ENCODE measurements around the gene RUNX1. TPM values are rescaled to one million over a fixed set of nuclear protein-coding genes. Genes with fewer than 3 reads are reported as not detected.

The RUNX1 gene
- polyA plus RNA-seq, 1 of the 3 experiments (the other 2 are of a cell fraction): 17.1 TPM

DNA sequence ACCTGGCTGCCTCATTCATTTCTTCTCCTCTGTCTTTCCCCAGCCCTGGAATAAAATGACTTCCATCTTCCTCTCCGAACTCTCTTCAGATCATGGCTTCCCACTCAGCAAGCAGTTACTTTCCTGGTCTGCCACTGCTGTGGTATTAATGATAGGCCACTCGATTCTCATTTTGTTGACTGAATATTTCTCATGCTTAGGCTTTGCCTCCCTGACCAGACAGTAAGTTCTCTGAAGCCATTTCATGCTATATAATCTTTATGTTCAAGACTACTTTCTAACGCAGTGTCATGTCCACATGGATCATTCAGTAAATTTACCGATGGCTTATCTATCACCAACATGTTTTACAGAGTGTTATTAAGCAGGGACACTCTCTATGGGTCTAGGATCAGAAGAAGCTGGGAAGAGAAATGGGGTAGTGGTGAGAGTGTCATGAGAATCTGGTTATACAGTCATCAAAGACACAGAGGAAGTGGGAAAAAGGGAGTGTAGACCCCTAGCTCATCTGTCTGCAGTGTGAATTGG is 20.6 kb downstream of the RUNX1 start:
- no peaks in the 10 kb centered on the region for H3K4me1 ChIP-seq (ENCODE audit: control insufficient read depth in 1 of 2, insufficient read depth in 2 of 2, low read depth in 1 of 2, low read length in 1 of 2)
- H3K4me2 ChIP-seq: no peak overlapping the region
- H3K9ac ChIP-seq: no peak overlapping the region
- POLR2A ChIA-PET: no interaction called here
- no peaks in the 10 kb centered on the region for H3K27me3 ChIP-seq (ENCODE audit: insufficient read depth)
- no peak overlapping the region for H2AFZ ChIP-seq (ENCODE audit: low read depth)
- DNase-seq: no peak
- H3K4me3 ChIP-seq (ENCODE audit: low read depth in 2 of 2, low read length in 1 of 2): no peak overlapping the region
- no peaks in the 10 kb centered on the region for H3K9me3 ChIP-seq
- CTCF ChIA-PET: no interaction called here
- no peaks in the 10 kb centered on the region for H3F3A ChIP-seq (replicated peaks; ENCODE audit: insufficient read depth)
- TF ChIP-seq, protein P1, sequence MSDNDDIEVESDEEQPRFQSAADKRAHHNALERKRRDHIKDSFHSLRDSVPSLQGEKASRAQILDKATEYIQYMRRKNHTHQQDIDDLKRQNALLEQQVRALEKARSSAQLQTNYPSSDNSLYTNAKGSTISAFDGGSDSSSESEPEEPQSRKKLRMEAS (IDR thresholded peaks at IDR 0.05; ENCODE audit: low read depth): no peak
- TF ChIP-seq FOXJ3 (CRISPR knock-in tag; IDR thresholded peaks at IDR 0.05): no peak
- TF ChIP-seq TAF1 (IDR thresholded peaks at IDR 0.05; ENCODE audit: borderline replicate concordance, low read depth, low read length): no peak
- no peak for TF ChIP-seq RXRA (IDR thresholded peaks at IDR 0.05; ENCODE audit: borderline replicate concordance, low read depth)
- TF ChIP-seq, protein P2, sequence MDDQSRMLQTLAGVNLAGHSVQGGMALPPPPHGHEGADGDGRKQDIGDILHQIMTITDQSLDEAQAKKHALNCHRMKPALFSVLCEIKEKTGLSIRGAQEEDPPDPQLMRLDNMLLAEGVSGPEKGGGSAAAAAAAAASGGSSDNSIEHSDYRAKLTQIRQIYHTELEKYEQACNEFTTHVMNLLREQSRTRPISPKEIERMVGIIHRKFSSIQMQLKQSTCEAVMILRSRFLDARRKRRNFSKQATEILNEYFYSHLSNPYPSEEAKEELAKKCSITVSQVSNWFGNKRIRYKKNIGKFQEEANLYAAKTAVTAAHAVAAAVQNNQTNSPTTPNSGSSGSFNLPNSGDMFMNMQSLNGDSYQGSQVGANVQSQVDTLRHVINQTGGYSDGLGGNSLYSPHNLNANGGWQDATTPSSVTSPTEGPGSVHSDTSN (IDR thresholded peaks at IDR 0.05): no peak
- TF ChIP-seq, protein P3, sequence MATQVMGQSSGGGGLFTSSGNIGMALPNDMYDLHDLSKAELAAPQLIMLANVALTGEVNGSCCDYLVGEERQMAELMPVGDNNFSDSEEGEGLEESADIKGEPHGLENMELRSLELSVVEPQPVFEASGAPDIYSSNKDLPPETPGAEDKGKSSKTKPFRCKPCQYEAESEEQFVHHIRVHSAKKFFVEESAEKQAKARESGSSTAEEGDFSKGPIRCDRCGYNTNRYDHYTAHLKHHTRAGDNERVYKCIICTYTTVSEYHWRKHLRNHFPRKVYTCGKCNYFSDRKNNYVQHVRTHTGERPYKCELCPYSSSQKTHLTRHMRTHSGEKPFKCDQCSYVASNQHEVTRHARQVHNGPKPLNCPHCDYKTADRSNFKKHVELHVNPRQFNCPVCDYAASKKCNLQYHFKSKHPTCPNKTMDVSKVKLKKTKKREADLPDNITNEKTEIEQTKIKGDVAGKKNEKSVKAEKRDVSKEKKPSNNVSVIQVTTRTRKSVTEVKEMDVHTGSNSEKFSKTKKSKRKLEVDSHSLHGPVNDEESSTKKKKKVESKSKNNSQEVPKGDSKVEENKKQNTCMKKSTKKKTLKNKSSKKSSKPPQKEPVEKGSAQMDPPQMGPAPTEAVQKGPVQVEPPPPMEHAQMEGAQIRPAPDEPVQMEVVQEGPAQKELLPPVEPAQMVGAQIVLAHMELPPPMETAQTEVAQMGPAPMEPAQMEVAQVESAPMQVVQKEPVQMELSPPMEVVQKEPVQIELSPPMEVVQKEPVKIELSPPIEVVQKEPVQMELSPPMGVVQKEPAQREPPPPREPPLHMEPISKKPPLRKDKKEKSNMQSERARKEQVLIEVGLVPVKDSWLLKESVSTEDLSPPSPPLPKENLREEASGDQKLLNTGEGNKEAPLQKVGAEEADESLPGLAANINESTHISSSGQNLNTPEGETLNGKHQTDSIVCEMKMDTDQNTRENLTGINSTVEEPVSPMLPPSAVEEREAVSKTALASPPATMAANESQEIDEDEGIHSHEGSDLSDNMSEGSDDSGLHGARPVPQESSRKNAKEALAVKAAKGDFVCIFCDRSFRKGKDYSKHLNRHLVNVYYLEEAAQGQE (IDR thresholded peaks at IDR 0.05; ENCODE audit: low read depth, low read length): no peak
- TF ChIP-seq FOXM1 (IDR thresholded peaks at IDR 0.05; ENCODE audit: low read depth): no peak
- no peak for TF ChIP-seq SIN3A (IDR thresholded peaks at IDR 0.05; ENCODE audit: borderline replicate concordance, low read depth, low read length)
- TF ChIP-seq JUND (IDR thresholded peaks at IDR 0.05): no peak
- no peak for TF ChIP-seq NRF1 (IDR thresholded peaks at IDR 0.05; ENCODE audit: low read depth, low read length)
- TF ChIP-seq, protein P4, sequence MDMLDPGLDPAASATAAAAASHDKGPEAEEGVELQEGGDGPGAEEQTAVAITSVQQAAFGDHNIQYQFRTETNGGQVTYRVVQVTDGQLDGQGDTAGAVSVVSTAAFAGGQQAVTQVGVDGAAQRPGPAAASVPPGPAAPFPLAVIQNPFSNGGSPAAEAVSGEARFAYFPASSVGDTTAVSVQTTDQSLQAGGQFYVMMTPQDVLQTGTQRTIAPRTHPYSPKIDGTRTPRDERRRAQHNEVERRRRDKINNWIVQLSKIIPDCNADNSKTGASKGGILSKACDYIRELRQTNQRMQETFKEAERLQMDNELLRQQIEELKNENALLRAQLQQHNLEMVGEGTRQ (IDR thresholded peaks at IDR 0.05; ENCODE audit: borderline replicate concordance, low read depth, low read length): no peak
- TF ChIP-seq POLR2AphosphoS5 (IDR thresholded peaks at IDR 0.05; ENCODE audit: low read depth, low read length): no peak
- TF ChIP-seq GABPA (IDR thresholded peaks at IDR 0.05; ENCODE audit: low read depth): no peak
- no peaks in the 10 kb centered on the region for H3K79me2 ChIP-seq (ENCODE audit: insufficient read depth)
- H4K20me1 ChIP-seq (ENCODE audit: insufficient read depth): no peaks in the 10 kb centered on the region
- H3K27ac ChIP-seq (ENCODE audit: low read depth in 2 of 2, low read length in 1 of 2): no peak overlapping the region
- H3K36me3 ChIP-seq (replicated peaks in 1 of 2; ENCODE audit: control insufficient read depth in 1 of 2, insufficient read depth in 2 of 2, low read length in 1 of 2): no peaks in the 10 kb centered on the region
- 96% methylated on average over 4 of the region's 4 CpGs for WGBS (ENCODE audit: low lambda C conversion rate)
- H3K9me2 ChIP-seq: no peaks in the 10 kb centered on the region
